Measurements from ENCODE around the gene IL15. TPM values are rescaled to one million over a fixed set of nuclear protein-coding genes. Genes with fewer than 3 reads are reported as not detected.

Gene IL15
- total RNA-seq, 1 experiment from 2014 or later: 2.6 TPM

DNA sequence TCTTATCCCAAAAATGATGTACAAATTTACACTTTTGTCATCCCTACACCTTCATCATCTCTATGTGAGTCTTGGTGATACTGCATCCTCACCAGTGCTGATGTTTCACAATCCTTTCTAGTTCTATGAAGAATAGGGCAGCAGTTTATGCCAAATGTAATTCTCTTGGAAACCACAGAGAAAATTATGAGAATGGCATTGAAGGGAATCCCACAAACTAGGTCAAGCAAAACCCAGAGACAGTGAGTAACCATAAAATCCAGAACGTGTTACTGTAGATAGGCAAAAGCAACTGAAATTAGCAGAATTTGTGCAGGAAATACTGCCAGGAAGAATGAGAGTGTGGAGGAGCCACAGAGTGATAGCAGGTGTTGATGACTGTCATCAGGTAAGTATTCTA is 24.5 kb downstream of the IL15 start (continued):
- TF ChIP-seq, protein P1, sequence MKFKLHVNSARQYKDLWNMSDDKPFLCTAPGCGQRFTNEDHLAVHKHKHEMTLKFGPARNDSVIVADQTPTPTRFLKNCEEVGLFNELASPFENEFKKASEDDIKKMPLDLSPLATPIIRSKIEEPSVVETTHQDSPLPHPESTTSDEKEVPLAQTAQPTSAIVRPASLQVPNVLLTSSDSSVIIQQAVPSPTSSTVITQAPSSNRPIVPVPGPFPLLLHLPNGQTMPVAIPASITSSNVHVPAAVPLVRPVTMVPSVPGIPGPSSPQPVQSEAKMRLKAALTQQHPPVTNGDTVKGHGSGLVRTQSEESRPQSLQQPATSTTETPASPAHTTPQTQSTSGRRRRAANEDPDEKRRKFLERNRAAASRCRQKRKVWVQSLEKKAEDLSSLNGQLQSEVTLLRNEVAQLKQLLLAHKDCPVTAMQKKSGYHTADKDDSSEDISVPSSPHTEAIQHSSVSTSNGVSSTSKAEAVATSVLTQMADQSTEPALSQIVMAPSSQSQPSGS (CRISPR knock-in tag; IDR thresholded peaks at IDR 0.05; ENCODE audit: borderline replicate concordance, low read depth): no peak
- TF ChIP-seq, protein P2, sequence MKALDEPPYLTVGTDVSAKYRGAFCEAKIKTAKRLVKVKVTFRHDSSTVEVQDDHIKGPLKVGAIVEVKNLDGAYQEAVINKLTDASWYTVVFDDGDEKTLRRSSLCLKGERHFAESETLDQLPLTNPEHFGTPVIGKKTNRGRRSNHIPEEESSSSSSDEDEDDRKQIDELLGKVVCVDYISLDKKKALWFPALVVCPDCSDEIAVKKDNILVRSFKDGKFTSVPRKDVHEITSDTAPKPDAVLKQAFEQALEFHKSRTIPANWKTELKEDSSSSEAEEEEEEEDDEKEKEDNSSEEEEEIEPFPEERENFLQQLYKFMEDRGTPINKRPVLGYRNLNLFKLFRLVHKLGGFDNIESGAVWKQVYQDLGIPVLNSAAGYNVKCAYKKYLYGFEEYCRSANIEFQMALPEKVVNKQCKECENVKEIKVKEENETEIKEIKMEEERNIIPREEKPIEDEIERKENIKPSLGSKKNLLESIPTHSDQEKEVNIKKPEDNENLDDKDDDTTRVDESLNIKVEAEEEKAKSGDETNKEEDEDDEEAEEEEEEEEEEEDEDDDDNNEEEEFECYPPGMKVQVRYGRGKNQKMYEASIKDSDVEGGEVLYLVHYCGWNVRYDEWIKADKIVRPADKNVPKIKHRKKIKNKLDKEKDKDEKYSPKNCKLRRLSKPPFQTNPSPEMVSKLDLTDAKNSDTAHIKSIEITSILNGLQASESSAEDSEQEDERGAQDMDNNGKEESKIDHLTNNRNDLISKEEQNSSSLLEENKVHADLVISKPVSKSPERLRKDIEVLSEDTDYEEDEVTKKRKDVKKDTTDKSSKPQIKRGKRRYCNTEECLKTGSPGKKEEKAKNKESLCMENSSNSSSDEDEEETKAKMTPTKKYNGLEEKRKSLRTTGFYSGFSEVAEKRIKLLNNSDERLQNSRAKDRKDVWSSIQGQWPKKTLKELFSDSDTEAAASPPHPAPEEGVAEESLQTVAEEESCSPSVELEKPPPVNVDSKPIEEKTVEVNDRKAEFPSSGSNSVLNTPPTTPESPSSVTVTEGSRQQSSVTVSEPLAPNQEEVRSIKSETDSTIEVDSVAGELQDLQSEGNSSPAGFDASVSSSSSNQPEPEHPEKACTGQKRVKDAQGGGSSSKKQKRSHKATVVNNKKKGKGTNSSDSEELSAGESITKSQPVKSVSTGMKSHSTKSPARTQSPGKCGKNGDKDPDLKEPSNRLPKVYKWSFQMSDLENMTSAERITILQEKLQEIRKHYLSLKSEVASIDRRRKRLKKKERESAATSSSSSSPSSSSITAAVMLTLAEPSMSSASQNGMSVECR (CRISPR knock-in tag; IDR thresholded peaks at IDR 0.05; ENCODE audit: borderline replicate concordance): no peak
- no peak for TF ChIP-seq CBFB (CRISPR knock-in tag; IDR thresholded peaks at IDR 0.05; ENCODE audit: low read depth)
- TF ChIP-seq, protein P3, sequence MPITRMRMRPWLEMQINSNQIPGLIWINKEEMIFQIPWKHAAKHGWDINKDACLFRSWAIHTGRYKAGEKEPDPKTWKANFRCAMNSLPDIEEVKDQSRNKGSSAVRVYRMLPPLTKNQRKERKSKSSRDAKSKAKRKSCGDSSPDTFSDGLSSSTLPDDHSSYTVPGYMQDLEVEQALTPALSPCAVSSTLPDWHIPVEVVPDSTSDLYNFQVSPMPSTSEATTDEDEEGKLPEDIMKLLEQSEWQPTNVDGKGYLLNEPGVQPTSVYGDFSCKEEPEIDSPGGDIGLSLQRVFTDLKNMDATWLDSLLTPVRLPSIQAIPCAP (CRISPR knock-in tag; IDR thresholded peaks at IDR 0.05): no peak
- TF ChIP-seq, protein P4, sequence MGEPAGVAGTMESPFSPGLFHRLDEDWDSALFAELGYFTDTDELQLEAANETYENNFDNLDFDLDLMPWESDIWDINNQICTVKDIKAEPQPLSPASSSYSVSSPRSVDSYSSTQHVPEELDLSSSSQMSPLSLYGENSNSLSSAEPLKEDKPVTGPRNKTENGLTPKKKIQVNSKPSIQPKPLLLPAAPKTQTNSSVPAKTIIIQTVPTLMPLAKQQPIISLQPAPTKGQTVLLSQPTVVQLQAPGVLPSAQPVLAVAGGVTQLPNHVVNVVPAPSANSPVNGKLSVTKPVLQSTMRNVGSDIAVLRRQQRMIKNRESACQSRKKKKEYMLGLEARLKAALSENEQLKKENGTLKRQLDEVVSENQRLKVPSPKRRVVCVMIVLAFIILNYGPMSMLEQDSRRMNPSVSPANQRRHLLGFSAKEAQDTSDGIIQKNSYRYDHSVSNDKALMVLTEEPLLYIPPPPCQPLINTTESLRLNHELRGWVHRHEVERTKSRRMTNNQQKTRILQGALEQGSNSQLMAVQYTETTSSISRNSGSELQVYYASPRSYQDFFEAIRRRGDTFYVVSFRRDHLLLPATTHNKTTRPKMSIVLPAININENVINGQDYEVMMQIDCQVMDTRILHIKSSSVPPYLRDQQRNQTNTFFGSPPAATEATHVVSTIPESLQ (CRISPR knock-in tag; IDR thresholded peaks at IDR 0.05): no peak
- no peak for TF ChIP-seq ATF1 (CRISPR knock-in tag; IDR thresholded peaks at IDR 0.05)

DNA sequence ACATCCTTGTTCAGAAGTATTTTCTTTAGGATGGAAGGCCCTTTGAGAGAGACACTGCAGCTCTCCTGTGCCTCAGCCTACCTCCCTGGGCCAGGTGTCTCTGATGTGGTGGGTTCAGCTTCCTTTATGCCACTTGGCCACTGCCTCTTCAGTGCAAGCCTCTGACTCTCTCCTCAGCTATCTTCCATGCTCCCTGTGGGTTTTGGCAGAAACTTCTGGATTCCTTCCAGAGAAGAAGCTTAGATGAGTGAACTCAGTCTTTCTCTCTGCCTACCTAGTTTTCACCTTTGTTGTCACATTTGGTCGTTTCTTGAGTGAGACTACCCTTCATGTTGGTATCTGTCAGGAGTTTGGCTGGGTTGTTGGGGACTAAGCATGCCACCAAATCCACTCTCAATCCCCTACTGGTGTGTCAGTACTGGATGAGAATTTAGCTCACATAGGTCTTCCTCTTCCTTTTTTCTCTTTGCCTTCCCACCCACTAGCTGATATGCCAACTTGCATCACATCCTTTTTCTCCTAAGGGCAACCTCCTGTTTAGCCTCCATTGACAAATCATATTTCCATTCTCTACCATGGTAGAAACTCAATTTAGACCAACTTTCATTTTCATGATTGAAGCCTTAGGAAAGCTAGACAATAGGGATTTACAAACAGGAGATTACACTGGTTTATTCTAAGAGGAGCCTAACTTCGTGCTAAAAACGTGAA is 32.0 kb downstream of the IL15 start:
- Mint-ChIP-seq H3K27me3 (ENCODE audit: low read depth) (no peaks in the 10 kb centered on the region), H3K27ac (no peak overlapping the region), H3K36me3 (no peaks in the 10 kb centered on the region), H3K9me3 (no peaks in the 10 kb centered on the region), H3K4me1 (0 out of 2 replicates have a peak, but pooled peaks cover 3% of the 10 kb centered on the region), H3K4me3 (no peak overlapping the region)
- DNase-seq (ENCODE audit: low spot score): no peak
- ATAC-seq: no peak
- POLR2A ChIA-PET: no interaction called here
- TF ChIP-seq ZNF423 (CRISPR knock-in tag; IDR thresholded peaks at IDR 0.05) (no peak), ESRRA (CRISPR knock-in tag; IDR thresholded peaks at IDR 0.05; ENCODE audit: borderline replicate concordance) (no peak), MXD4 (CRISPR knock-in tag; IDR thresholded peaks at IDR 0.05; ENCODE audit: borderline replicate concordance) (no peak), TEAD1 (CRISPR knock-in tag; IDR thresholded peaks at IDR 0.05) (no peak), ZNF232 (CRISPR knock-in tag; IDR thresholded peaks at IDR 0.05) (no peak), CREB1 (CRISPR knock-in tag; IDR thresholded peaks at IDR 0.05) (no peak), NFE2L1 (CRISPR knock-in tag; IDR thresholded peaks at IDR 0.05) (no peak), SMAD4 (CRISPR knock-in tag; IDR thresholded peaks at IDR 0.05) (no peak)
- TF ChIP-seq, protein P5, sequence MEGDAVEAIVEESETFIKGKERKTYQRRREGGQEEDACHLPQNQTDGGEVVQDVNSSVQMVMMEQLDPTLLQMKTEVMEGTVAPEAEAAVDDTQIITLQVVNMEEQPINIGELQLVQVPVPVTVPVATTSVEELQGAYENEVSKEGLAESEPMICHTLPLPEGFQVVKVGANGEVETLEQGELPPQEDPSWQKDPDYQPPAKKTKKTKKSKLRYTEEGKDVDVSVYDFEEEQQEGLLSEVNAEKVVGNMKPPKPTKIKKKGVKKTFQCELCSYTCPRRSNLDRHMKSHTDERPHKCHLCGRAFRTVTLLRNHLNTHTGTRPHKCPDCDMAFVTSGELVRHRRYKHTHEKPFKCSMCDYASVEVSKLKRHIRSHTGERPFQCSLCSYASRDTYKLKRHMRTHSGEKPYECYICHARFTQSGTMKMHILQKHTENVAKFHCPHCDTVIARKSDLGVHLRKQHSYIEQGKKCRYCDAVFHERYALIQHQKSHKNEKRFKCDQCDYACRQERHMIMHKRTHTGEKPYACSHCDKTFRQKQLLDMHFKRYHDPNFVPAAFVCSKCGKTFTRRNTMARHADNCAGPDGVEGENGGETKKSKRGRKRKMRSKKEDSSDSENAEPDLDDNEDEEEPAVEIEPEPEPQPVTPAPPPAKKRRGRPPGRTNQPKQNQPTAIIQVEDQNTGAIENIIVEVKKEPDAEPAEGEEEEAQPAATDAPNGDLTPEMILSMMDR (IDR thresholded peaks at IDR 0.05): no peak
- TF ChIP-seq, protein P6, sequence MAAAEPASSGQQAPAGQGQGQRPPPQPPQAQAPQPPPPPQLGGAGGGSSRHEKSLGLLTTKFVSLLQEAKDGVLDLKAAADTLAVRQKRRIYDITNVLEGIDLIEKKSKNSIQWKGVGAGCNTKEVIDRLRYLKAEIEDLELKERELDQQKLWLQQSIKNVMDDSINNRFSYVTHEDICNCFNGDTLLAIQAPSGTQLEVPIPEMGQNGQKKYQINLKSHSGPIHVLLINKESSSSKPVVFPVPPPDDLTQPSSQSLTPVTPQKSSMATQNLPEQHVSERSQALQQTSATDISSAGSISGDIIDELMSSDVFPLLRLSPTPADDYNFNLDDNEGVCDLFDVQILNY (CRISPR knock-in tag; IDR thresholded peaks at IDR 0.05): no peak
- TF ChIP-seq, protein P7, sequence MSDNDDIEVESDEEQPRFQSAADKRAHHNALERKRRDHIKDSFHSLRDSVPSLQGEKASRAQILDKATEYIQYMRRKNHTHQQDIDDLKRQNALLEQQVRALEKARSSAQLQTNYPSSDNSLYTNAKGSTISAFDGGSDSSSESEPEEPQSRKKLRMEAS (CRISPR knock-in tag; IDR thresholded peaks at IDR 0.05): no peak
- TF ChIP-seq, protein P8, sequence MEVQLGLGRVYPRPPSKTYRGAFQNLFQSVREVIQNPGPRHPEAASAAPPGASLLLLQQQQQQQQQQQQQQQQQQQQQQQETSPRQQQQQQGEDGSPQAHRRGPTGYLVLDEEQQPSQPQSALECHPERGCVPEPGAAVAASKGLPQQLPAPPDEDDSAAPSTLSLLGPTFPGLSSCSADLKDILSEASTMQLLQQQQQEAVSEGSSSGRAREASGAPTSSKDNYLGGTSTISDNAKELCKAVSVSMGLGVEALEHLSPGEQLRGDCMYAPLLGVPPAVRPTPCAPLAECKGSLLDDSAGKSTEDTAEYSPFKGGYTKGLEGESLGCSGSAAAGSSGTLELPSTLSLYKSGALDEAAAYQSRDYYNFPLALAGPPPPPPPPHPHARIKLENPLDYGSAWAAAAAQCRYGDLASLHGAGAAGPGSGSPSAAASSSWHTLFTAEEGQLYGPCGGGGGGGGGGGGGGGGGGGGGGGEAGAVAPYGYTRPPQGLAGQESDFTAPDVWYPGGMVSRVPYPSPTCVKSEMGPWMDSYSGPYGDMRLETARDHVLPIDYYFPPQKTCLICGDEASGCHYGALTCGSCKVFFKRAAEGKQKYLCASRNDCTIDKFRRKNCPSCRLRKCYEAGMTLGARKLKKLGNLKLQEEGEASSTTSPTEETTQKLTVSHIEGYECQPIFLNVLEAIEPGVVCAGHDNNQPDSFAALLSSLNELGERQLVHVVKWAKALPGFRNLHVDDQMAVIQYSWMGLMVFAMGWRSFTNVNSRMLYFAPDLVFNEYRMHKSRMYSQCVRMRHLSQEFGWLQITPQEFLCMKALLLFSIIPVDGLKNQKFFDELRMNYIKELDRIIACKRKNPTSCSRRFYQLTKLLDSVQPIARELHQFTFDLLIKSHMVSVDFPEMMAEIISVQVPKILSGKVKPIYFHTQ (CRISPR knock-in tag; IDR thresholded peaks at IDR 0.05): no peak
- CTCF ChIA-PET: interaction anchor here (1.1 kb wide), 1 partner anchor 14 kb away, joined by 3 read pairs; no protein-coding TSS in a partner anchor
